ENCODE results near the gene AIG1.

AIG1 gene

GRCh38 chr6:143198312-143198711 is 137.6 kb downstream of the AIG1 start:
- no peak for TF ChIP-seq LEF1 (IDR thresholded peaks at IDR 0.05; ENCODE audit: borderline replicate concordance)
- no peak for TF ChIP-seq BHLHE40 (IDR thresholded peaks at IDR 0.05; ENCODE audit: borderline replicate concordance)
- no peak for TF ChIP-seq FOXA1 (IDR thresholded peaks at IDR 0.05)
- TF ChIP-seq SP1 (IDR thresholded peaks at IDR 0.05): no peak
- POLR2A ChIA-PET: no interaction called here
- CTCF ChIA-PET: no interaction called here
- no peak for DNase-seq (ENCODE audit: extremely low spot score)

GRCh38 chr6:143199291-143199690 is 138.6 kb downstream of the AIG1 start:
- POLR2A ChIA-PET: no interaction called here
- CTCF ChIA-PET: no interaction called here
- no peak for DNase-seq (ENCODE audit: extremely low spot score)
- no peak for TF ChIP-seq SUZ12 (IDR thresholded peaks at IDR 0.05)
- no peak for TF ChIP-seq ZNF384 (IDR thresholded peaks at IDR 0.05)
- TF ChIP-seq ELF4 (IDR thresholded peaks at IDR 0.05): no peak
- TF ChIP-seq FOXM1 (IDR thresholded peaks at IDR 0.05; ENCODE audit: borderline replicate concordance): no peak
- no peak for TF ChIP-seq L3MBTL2 (conservative IDR thresholded peaks at IDR 0.05)
- TF ChIP-seq PKNOX1 (IDR thresholded peaks at IDR 0.05): no peak

GRCh38 chr6:143200167-143200770 is 139.6 kb downstream of the AIG1 start:
- ChIA-PET CTCF (no interaction called here), POLR2A (no interaction called here)
- TF ChIP-seq ZNF384 (IDR thresholded peaks at IDR 0.05): no peak
- TF ChIP-seq LEF1 (IDR thresholded peaks at IDR 0.05; ENCODE audit: borderline replicate concordance): no peak
- TF ChIP-seq L3MBTL2 (conservative IDR thresholded peaks at IDR 0.05): no peak
- TF ChIP-seq BHLHE40 (IDR thresholded peaks at IDR 0.05; ENCODE audit: borderline replicate concordance): no peak
- no peak for TF ChIP-seq NFRKB (IDR thresholded peaks at IDR 0.05)
- no peak for TF ChIP-seq HDGF (IDR thresholded peaks at IDR 0.05; ENCODE audit: borderline replicate concordance)
- no peak for TF ChIP-seq ARNT (IDR thresholded peaks at IDR 0.05)
- no peak for TF ChIP-seq SP1 (IDR thresholded peaks at IDR 0.05)
- no peak for TF ChIP-seq PKNOX1 (IDR thresholded peaks at IDR 0.05)
- no peak for TF ChIP-seq TARDBP (IDR thresholded peaks at IDR 0.05)
- TF ChIP-seq CTBP1 (IDR thresholded peaks at IDR 0.05; ENCODE audit: borderline replicate concordance): no peak
- TF ChIP-seq SUZ12 (IDR thresholded peaks at IDR 0.05): no peak
- TF ChIP-seq ELF4 (IDR thresholded peaks at IDR 0.05): no peak
- DNase-seq (ENCODE audit: extremely low spot score): no peak

GRCh38 chr6:143204045-143204444 is 143.4 kb downstream of the AIG1 start:
- no peak for TF ChIP-seq BHLHE40 (IDR thresholded peaks at IDR 0.05; ENCODE audit: borderline replicate concordance)
- TF ChIP-seq SUZ12 (IDR thresholded peaks at IDR 0.05): no peak
- TF ChIP-seq SP1 (IDR thresholded peaks at IDR 0.05): no peak
- no peak for TF ChIP-seq HDGF (IDR thresholded peaks at IDR 0.05; ENCODE audit: borderline replicate concordance)
- no peak for DNase-seq (ENCODE audit: extremely low spot score)
- CTCF ChIA-PET: no interaction called here
- POLR2A ChIA-PET: no interaction called here

GRCh38 chr6:143205131-143205535 is 144.4 kb downstream of the AIG1 start:
- no peak for DNase-seq (ENCODE audit: extremely low spot score)
- ChIA-PET CTCF (no interaction called here), POLR2A (no interaction called here)
- TF ChIP-seq ARNT (IDR thresholded peaks at IDR 0.05) (no peak), PKNOX1 (IDR thresholded peaks at IDR 0.05) (no peak), ELF4 (IDR thresholded peaks at IDR 0.05) (no peak), HDGF (IDR thresholded peaks at IDR 0.05; ENCODE audit: borderline replicate concordance) (no peak), TARDBP (IDR thresholded peaks at IDR 0.05) (no peak), CTBP1 (IDR thresholded peaks at IDR 0.05; ENCODE audit: borderline replicate concordance) (no peak), BHLHE40 (IDR thresholded peaks at IDR 0.05; ENCODE audit: borderline replicate concordance) (no peak), ZNF384 (IDR thresholded peaks at IDR 0.05) (no peak), SP1 (IDR thresholded peaks at IDR 0.05) (no peak), FOXA1 (IDR thresholded peaks at IDR 0.05) (no peak), LEF1 (IDR thresholded peaks at IDR 0.05; ENCODE audit: borderline replicate concordance) (no peak), FOXK2 (IDR thresholded peaks at IDR 0.05) (no peak), SUZ12 (IDR thresholded peaks at IDR 0.05) (no peak), L3MBTL2 (conservative IDR thresholded peaks at IDR 0.05) (no peak), NFRKB (IDR thresholded peaks at IDR 0.05) (no peak), FOXM1 (IDR thresholded peaks at IDR 0.05; ENCODE audit: borderline replicate concordance) (no peak)

GRCh38 chr6:143205585-143205984 is 144.9 kb downstream of the AIG1 start:
- no peak for DNase-seq (ENCODE audit: extremely low spot score)
- TF ChIP-seq FOXK2 (IDR thresholded peaks at IDR 0.05) (no peak), HDGF (IDR thresholded peaks at IDR 0.05; ENCODE audit: borderline replicate concordance) (no peak), ELF4 (IDR thresholded peaks at IDR 0.05) (no peak), TARDBP (IDR thresholded peaks at IDR 0.05) (no peak), SP1 (IDR thresholded peaks at IDR 0.05) (no peak), FOXM1 (IDR thresholded peaks at IDR 0.05; ENCODE audit: borderline replicate concordance) (no peak), LEF1 (IDR thresholded peaks at IDR 0.05; ENCODE audit: borderline replicate concordance) (no peak), PKNOX1 (IDR thresholded peaks at IDR 0.05) (no peak), FOXA1 (IDR thresholded peaks at IDR 0.05) (no peak), L3MBTL2 (conservative IDR thresholded peaks at IDR 0.05) (no peak), SUZ12 (IDR thresholded peaks at IDR 0.05) (no peak), BHLHE40 (IDR thresholded peaks at IDR 0.05; ENCODE audit: borderline replicate concordance) (no peak), CTBP1 (IDR thresholded peaks at IDR 0.05; ENCODE audit: borderline replicate concordance) (no peak), ARNT (IDR thresholded peaks at IDR 0.05) (no peak)
- POLR2A ChIA-PET: no interaction called here
- CTCF ChIA-PET: no interaction called here
